Spleen (tissue), 7 donors: ENCODE results near the gene CFAP119.

ENCODE experiments used
- CTCF ChIP-seq, 11 experiments: fragments of 200-600 bp in 7 of 11; fragments of 450-650 bp in 4 of 11; sonication (generic) in 4 of 11; IDR thresholded peaks in 8 of 11; conservative IDR thresholded peaks in 3 of 11; 1 replicate in 7 of 11; 2 replicates in 4 of 11; pipeline versions ENCODE4 v1.4.0 to v1.8.0; 2016 to 2021; ENCODE audit warnings: antibody characterized with exemption in 11 of 11, inconsistent platforms in 4 of 11, mild to moderate bottlenecking in 1 of 11
- POLR2A ChIP-seq, 3 donors: fragments of 450-650 bp; IDR thresholded peaks; one replicate each; pipeline ENCODE4 v1.5.1; 2017; ENCODE audit warnings: antibody characterized with exemption in 3 of 3, mild to moderate bottlenecking in 1 of 3
- POLR2AphosphoS5 ChIP-seq, 3 donors: sonication (generic); formaldehyde crosslinking; IDR thresholded peaks; one replicate each; pipeline ENCODE4 v1.5.1; 2017; ENCODE audit warnings: antibody characterized with exemption in 3 of 3
- donor health status: DM: no; HTN: no; CAD: no; lungs with moderate emphysema.
- donor health status: DM: no; HTN: no; CAD: no.
- donor health status: DM: no; HTN: no; CAD: no.

GRCh38 chr16:30777591-30778297, 15.9 kb upstream of the CFAP119 start:
- TF ChIP-seq POLR2A (IDR thresholded peaks at IDR 0.05): no peak
- TF ChIP-seq CTCF (IDR thresholded peaks at IDR 0.05 in 8 of 11, conservative IDR thresholded peaks at IDR 0.05 in 3 of 11): no peak
- peak in 1 of 3 donors; percentile 57 for TF ChIP-seq POLR2AphosphoS5 (IDR thresholded peaks at IDR 0.05)
